Kidney (tissue), 14 donors: ENCODE results near the gene MICAL2. TPM values are rescaled to one million over a fixed set of nuclear protein-coding genes. Genes with fewer than 3 reads are reported as not detected.

Experiments used
- DNase-seq, 5 donors: peaks; one replicate each; pipeline ENCODE4 v3.0.0-alpha.2; 2013 to 2020
- FAIRE-seq: peaks from 2 replicates; lab custom pipeline; 2012; peaks lifted over from hg19 to GRCh38; lab: Jason Lieb, UNC
- H3K27ac ChIP-seq, 2 donors: one replicate each; pipeline ENCODE4 v1.7.0; 2013; ENCODE audit warnings: low read depth in 2 of 2, low read length in 2 of 2, inconsistent platforms in 1 of 2
- H3K27me3 ChIP-seq: one replicate; pipeline ENCODE4 v1.7.1; 2013; ENCODE audit warnings: low read length, inconsistent platforms; ENCODE audit not compliant: control insufficient read depth, insufficient read depth
- H3K36me3 ChIP-seq, 3 donors: one replicate each; pipeline versions ENCODE4 v1.7.0 to v1.7.1; 2013; ENCODE audit warnings: low read length in 3 of 3, control low read depth in 1 of 3, inconsistent platforms in 1 of 3; ENCODE audit not compliant: insufficient read depth in 3 of 3, control insufficient read depth in 2 of 3
- H3K4me1 ChIP-seq, 3 donors: one replicate each; pipeline versions ENCODE4 v1.7.0 to v1.7.1; 2013; ENCODE audit warnings: low read length in 3 of 3, inconsistent platforms in 1 of 3, low read depth in 1 of 3; ENCODE audit not compliant: control insufficient read depth in 2 of 3, insufficient read depth in 2 of 3
- H3K4me3 ChIP-seq, 3 donors: one replicate each; pipeline versions ENCODE4 v1.7.0 to v1.8.1; 2013; ENCODE audit warnings: low read length in 3 of 3, control low read depth in 1 of 3, inconsistent platforms in 1 of 3
- H3K9ac ChIP-seq, 3 donors: one replicate each; pipeline versions ENCODE4 v1.7.0 to v1.7.1; 2013; ENCODE audit warnings: low read length in 3 of 3, control low read depth in 1 of 3, inconsistent platforms in 1 of 3
- H3K9me3 ChIP-seq, 3 donors: one replicate each; pipeline versions ENCODE4 v1.7.0 to v1.7.1; 2013; ENCODE audit warnings: low read length in 3 of 3, control low read depth in 1 of 3, inconsistent platforms in 1 of 3; ENCODE audit not compliant: control insufficient read depth in 2 of 3, insufficient read depth in 1 of 3
- CTCF ChIP-seq: IDR thresholded peaks from 3 replicates; pipeline ENCODE4 v1.5.1; 2012; ENCODE audit warnings: mild to moderate bottlenecking, moderate library complexity, borderline replicate concordance; ENCODE audit not compliant: insufficient read depth; ENCODE audit errors: extremely low read depth
- intact Hi-C: fragments of 100-400 bp; cut with DNase I; formaldehyde crosslinking; loops from one replicate; pipeline ENCODE4 v1.11.1; 2022
- polyA plus RNA-seq: library from polyadenylated mRNA; stranded (reverse); fragments of 350-450 nt; fragmentation: Illumina TruSeq; extraction: RNeasy Lipid Tissue Mini Kit (QIAGEN cat#74804); gene quantifications from one replicate; pipeline ENCODE4 v1.2.3, GENCODE V29; 2014; ENCODE audit warnings: low read depth, low replicate concordance; ENCODE audit not compliant: insufficient read depth
- total RNA-seq: library from RNA; stranded (reverse); fragmentation: NEBNext Ultra II Directional; extraction: Animal tissue kit (Norgen Biotek cat#: 25700); gene quantifications from one replicate; pipeline ENCODE4 v1.2.1, GENCODE V29; 2021
- donor health status: control.
- donor health status: control.
- donor health status: control.
- donor health status: control.
- donor health status: control.
- donor health status: DM: yes; HTN: yes; CAD: no.
- donor health status: Normal renal cell carcinoma (clear cell type).

MICAL2 gene
- total and polyA plus RNA-seq, 2 donors from 2014 or later: 7.8 to 64.5 TPM

DNA sequence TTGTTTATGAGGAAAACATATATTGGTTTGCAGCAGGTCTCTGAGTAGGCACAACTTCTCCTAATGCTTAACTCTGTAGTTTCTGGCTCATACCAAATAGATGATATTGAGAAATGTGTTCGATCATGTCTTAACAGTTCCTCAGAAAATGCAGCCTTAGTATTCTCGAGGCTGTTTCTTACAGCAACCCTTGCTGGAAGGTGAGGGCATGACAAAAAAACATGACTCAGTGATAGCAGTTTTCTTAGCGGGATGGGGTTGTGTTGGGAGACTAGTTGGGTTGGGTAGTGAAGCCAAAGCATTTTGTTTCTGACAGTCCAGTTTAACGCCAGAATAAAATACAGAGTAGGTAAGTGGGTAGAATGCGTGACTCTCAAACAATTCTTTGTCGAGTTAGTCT, 172.3 kb downstream of the MICAL2 start:
- DNase-seq: no peak
- no peak for FAIRE-seq
- Histone ChIP-seq H3K36me3 (no peaks in the 10 kb centered on the region), H3K27me3 (no peaks in the 10 kb centered on the region), H3K27ac (no peak overlapping the region), H3K4me3 (no peak overlapping the region), H3K9ac (no peak overlapping the region), H3K4me1 (no peaks in the 10 kb centered on the region), H3K9me3 (no peaks in the 10 kb centered on the region)
- intact Hi-C loops: loop anchor here (5.0 kb wide), 1 partner anchor 235 kb away; no protein-coding TSS in a partner anchor
- TF ChIP-seq CTCF: no peak

- Histone ChIP-seq H3K9ac (no peak overlapping the region), H3K4me3 (no peak overlapping the region), H3K9me3 (no peaks in the 10 kb centered on the region), H3K36me3 (no peaks in the 10 kb centered on the region), H3K27ac (no peak overlapping the region), H3K27me3 (no peaks in the 10 kb centered on the region), H3K4me1 (no peaks in the 10 kb centered on the region)
- FAIRE-seq (no peak), DNase-seq (no peak)
- TF ChIP-seq CTCF: no peak
- intact Hi-C loops: loop anchor here (5.0 kb wide), 1 partner anchor 237 kb away; no protein-coding TSS in a partner anchor
Observed at GRCh38 chr11:12284316-12285050, 174.1 kb downstream of the MICAL2 start.

- no peak overlapping the region for H3K4me3 ChIP-seq
- H3K27ac ChIP-seq: no peak overlapping the region
- no peak for DNase-seq
- no peak overlapping the region for H3K9ac ChIP-seq
- intact Hi-C loops: no loop called here
- H3K27me3 ChIP-seq: no peaks in the 10 kb centered on the region
- no peak for FAIRE-seq
- no peaks in the 10 kb centered on the region for H3K4me1 ChIP-seq
- no peaks in the 10 kb centered on the region for H3K36me3 ChIP-seq
- no peak for TF ChIP-seq CTCF
- no peaks in the 10 kb centered on the region for H3K9me3 ChIP-seq
Observed at GRCh38 chr11:12285106-12285505, 174.7 kb downstream of the MICAL2 start.

DNA sequence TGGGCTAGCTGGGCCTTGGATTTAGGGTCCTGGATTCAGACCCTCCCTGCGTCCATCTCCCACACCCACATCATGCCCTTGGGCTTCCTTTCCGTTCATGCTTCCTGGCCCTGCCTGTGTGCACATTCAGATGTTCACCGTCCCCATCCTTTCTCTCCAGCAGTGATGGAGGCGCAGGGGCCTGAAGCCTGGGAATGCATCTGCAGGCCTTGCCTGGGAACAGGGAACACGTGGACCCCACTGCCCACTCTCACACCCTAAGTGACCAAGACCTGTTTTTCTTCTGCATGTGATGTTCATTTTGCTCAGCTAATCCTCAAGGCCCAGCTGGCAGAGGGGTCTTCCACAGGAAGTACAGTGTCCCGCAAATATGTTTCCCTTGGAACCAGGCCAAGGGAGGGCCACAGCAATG, 175.4 kb downstream of the MICAL2 start:
- no peak for FAIRE-seq
- H3K4me1 ChIP-seq: no peaks in the 10 kb centered on the region
- DNase-seq: no peak
- no peaks in the 10 kb centered on the region for H3K9me3 ChIP-seq
- no peak overlapping the region for H3K27ac ChIP-seq
- intact Hi-C loops: no loop called here
- H3K4me3 ChIP-seq: no peak overlapping the region
- no peak for TF ChIP-seq CTCF
- no peak overlapping the region for H3K9ac ChIP-seq
- no peaks in the 10 kb centered on the region for H3K36me3 ChIP-seq
- no peaks in the 10 kb centered on the region for H3K27me3 ChIP-seq
